SK-MEL-5 (cell line): Measurements from ENCODE around the gene ADO. TPM values are rescaled to one million over a fixed set of nuclear protein-coding genes. Genes with fewer than 3 reads are reported as not detected.
"Not testable (repeated sequence)": the region's sequence is repeated elsewhere in the genome, so short reads cannot be mapped to it uniquely, and the experiment has no call there.

Source experiments
- DNase-seq: peaks from one replicate; pipeline ENCODE4 v3.0.0-alpha.2; 2016; ENCODE audit warnings: low read depth, low spot score
- in situ Hi-C: cut with HindIII; loops from 2 replicates; pipeline ENCODE4 v1.10.0; 2016; ENCODE audit warnings: low sequenced_read_pairs, high pct_unique_total_duplicates, low pct_unique_long_range_greater_than_20kb
- polyA plus RNA-seq, 2 experiments: library from polyadenylated mRNA; depleted of rRNA; stranded (reverse); fragments of >200 nt; gene quantifications; 2 replicates each; pipeline ENCODE4 v1.2.3, GENCODE V29; 2015
- total RNA-seq: library from RNA; depleted of rRNA; stranded (reverse); fragments of >200 nt; shearing (Covaris generic); gene quantifications from 2 replicates; pipeline ENCODE4 v1.2.3, GENCODE V29; 2014; rRNA removed

Gene ADO
- 29.3 and 32.8 TPM in 2 replicates for total RNA-seq
- 28.5 and 31.4 TPM in 2 replicates for polyA plus RNA-seq (2015; cell fraction: cytosol; rRNA removed)
- 17.6 and 22.7 TPM in 2 replicates for polyA plus RNA-seq (2015; cell fraction: nucleus; rRNA removed)

- in situ Hi-C loops = no loop called here
- DNase-seq = peak; percentile 77
Observed at GRCh38 chr10:62804356-62805230, at the start of gene ADO. TSS of gene ADO (plus strand) at chr10:62804720. CDS start at chr10:62805060, 340 bp downstream.

- in situ Hi-C loops = no loop called here
- DNase-seq = no peak
Observed at GRCh38 chr10:62754963-62755362, 49.6 kb upstream of the ADO start.

GRCh38 chr10:62755662-62756653, 48.6 kb upstream of the ADO start:
- peak; percentile 71 for DNase-seq
- in situ Hi-C loops = no loop called here

GRCh38 chr10:62759599-62760175, 44.8 kb upstream of the ADO start:
- in situ Hi-C loops = no loop called here
- no peak for DNase-seq

- DNase-seq = no peak
- in situ Hi-C loops = no loop called here
Observed at GRCh38 chr10:62760401-62760800, 44.1 kb upstream of the ADO start.

GRCh38 chr10:62761115-62761514, 43.4 kb upstream of the ADO start:
- in situ Hi-C loops = no loop called here
- no peak for DNase-seq

GRCh38 chr10:62763155-62763554, 41.4 kb upstream of the ADO start:
- DNase-seq = peak; percentile 43
- in situ Hi-C loops = no loop called here

GRCh38 chr10:62764011-62764410, 40.5 kb upstream of the ADO start:
- no peak for DNase-seq
- in situ Hi-C loops = no loop called here

GRCh38 chr10:62765726-62766125, 38.8 kb upstream of the ADO start:
- DNase-seq = no peak
- in situ Hi-C loops = no loop called here

- in situ Hi-C loops = no loop called here
Observed at GRCh38 chr10:62766386-62766785, 38.1 kb upstream of the ADO start.

GRCh38 chr10:62769574-62770242, 34.8 kb upstream of the ADO start:
- in situ Hi-C loops = no loop called here
- DNase-seq = no peak

More at GRCh38 chr10:62766386-62766785, 38.1 kb upstream of the ADO start:
- no peak for DNase-seq

GRCh38 chr10:62772186-62772974, 32.1 kb upstream of the ADO start:
- peak; percentile 71 for DNase-seq
- in situ Hi-C loops = no loop called here

GRCh38 chr10:62778125-62778524, 26.4 kb upstream of the ADO start:
- in situ Hi-C loops = no loop called here
- DNase-seq = no peak

GRCh38 chr10:62779487-62780248, 24.9 kb upstream of the ADO start:
- DNase-seq = no peak
- in situ Hi-C loops = no loop called here

- in situ Hi-C loops, DNase-seq: not testable (repeated sequence)
Observed at GRCh38 chr10:62784537-62784936, 20.0 kb upstream of the ADO start.

- in situ Hi-C loops, DNase-seq: not testable (repeated sequence)
Observed at GRCh38 chr10:62788285-62788684, 16.2 kb upstream of the ADO start.
